HCT116 (cell line): ENCODE data around the gene TMEM63A. TPM values are rescaled to one million over a fixed set of nuclear protein-coding genes. Genes with fewer than 3 reads are reported as not detected.

Source experiments
- ATAC-seq: fragments of 200-7000 bp; cut with Tn5 transposase; 2 replicates; pipeline ENCODE4 v1.9.1; 2020; ENCODE audit warnings: mild to moderate bottlenecking, moderate library complexity
- BruUV-seq: library from RNA; stranded (reverse); fragments of 400-500 nt; replicated peaks from 2 replicates; lab custom pipeline; 2021; lab: Mats Ljungman, UMichigan
- CTCF ChIA-PET: fragments of 300-600 bp; sonication (Branson Sonifier 250); formaldehyde crosslinking; loops from one replicate; lab custom pipeline; 2021; ENCODE audit warnings: antibody characterized with exemption; lab: Charles Lee
- POLR2A ChIA-PET: fragments of 300-600, 350-600 bp; sonication (Branson Sonifier 250); formaldehyde crosslinking; loops from one replicate; lab custom pipeline; 2021; ENCODE audit warnings: antibody characterized with exemption; lab: Charles Lee
- RAD21 ChIA-PET, 2 experiments: fragments of 300-600 bp; sonication (Branson Sonifier 250); formaldehyde crosslinking; loops; one replicate each; lab custom pipeline; 2023; ENCODE audit warnings: low total read pairs in 2 of 2; ENCODE audit not compliant: uncharacterized antibody in 2 of 2, unreplicated experiment in 2 of 2, low non-redundant PET in 1 of 2; lab: Charles Lee
- DNase-seq: peaks from one replicate; pipeline ENCODE4 v3.0.0-alpha.2; 2010; ENCODE audit warnings: low read depth, low spot score
- H2AFZ ChIP-seq: fragments of 200-600 bp; shearing (Covaris generic), sonication (generic); 2 replicates; pipeline ENCODE4 v1.6.1; 2017; ENCODE audit warnings: low read depth, mixed run types, mixed read lengths, antibody characterized with exemption, low read length; ENCODE audit not compliant: poor library complexity, severe bottlenecking
- H3K27ac ChIP-seq: 2 replicates; pipeline ENCODE4 v1.5.1; 2012; ENCODE audit warnings: low read depth, low read length
- H3K27me3 ChIP-seq: fragments of 200-600 bp; sonication (generic); 2 replicates; pipeline ENCODE4 v1.6.1; 2016; ENCODE audit warnings: mixed run types, low read length, mixed read lengths; ENCODE audit not compliant: insufficient read depth
- H3K36me3 ChIP-seq, 2 experiments: fragments of 200-500 bp in 1 of 2; fragments of 200-600 bp in 1 of 2; sonication (Bioruptor generic) in 1 of 2; sonication (generic) in 1 of 2; 2 replicates each; pipeline versions ENCODE4 v1.5.1 to v1.6.1; 2014 to 2016; ENCODE audit warnings: low read length in 2 of 2, inconsistent platforms in 1 of 2, mixed read lengths in 1 of 2, mixed run types in 1 of 2; ENCODE audit not compliant: insufficient read depth in 2 of 2, control insufficient read depth in 1 of 2
- H3K4me1 ChIP-seq, 2 experiments: fragments of 200-600 bp in 1 of 2; sonication (generic) in 1 of 2; 2 replicates each; pipeline versions ENCODE4 v1.5.1 to v1.6.1; 2012 to 2017; ENCODE audit warnings: low read length in 2 of 2, inconsistent platforms in 1 of 2, mild to moderate bottlenecking in 1 of 2, mixed read lengths in 1 of 2, mixed run types in 1 of 2, moderate library complexity in 1 of 2; ENCODE audit not compliant: insufficient read depth in 2 of 2, control insufficient read depth in 1 of 2
- H3K4me2 ChIP-seq: fragments of 200-600 bp; sonication (generic); 2 replicates; pipeline ENCODE4 v1.6.1; 2017; ENCODE audit warnings: mixed run types, low read length, mixed read lengths
- H3K4me3 ChIP-seq, 2 experiments: fragments of 200-600 bp in 1 of 2; sonication (generic) in 1 of 2; replicated peaks in 1 of 2; 2 replicates each; pipeline ENCODE4 v1.5.1; 2011 to 2016; ENCODE audit warnings: low read length in 2 of 2, control low read depth in 1 of 2, low read depth in 1 of 2, mild to moderate bottlenecking in 1 of 2, mixed read lengths in 1 of 2, mixed run types in 1 of 2
- H3K79me2 ChIP-seq: fragments of 200-600 bp; sonication (generic); 2 replicates; pipeline ENCODE4 v1.6.1; 2017; ENCODE audit warnings: mild to moderate bottlenecking, mixed run types, low read length, moderate library complexity, mixed read lengths; ENCODE audit not compliant: insufficient read depth
- H3K9ac ChIP-seq: fragments of 200-600 bp; sonication (generic); 2 replicates; pipeline ENCODE4 v1.6.1; 2016; ENCODE audit warnings: low read length, mixed read lengths
- H3K9me2 ChIP-seq: fragments of 200-600 bp; sonication (generic), shearing (Covaris generic); 2 replicates; pipeline ENCODE4 v1.6.1; 2017; ENCODE audit warnings: mixed run types, mild to moderate bottlenecking, moderate library complexity; ENCODE audit not compliant: insufficient read depth
- H3K9me3 ChIP-seq, 2 experiments: fragments of 200-500 bp in 1 of 2; fragments of 200-600 bp in 1 of 2; sonication (Bioruptor generic) in 1 of 2; sonication (generic) in 1 of 2; 2 replicates each; pipeline ENCODE4 v1.6.1; 2014 to 2017; ENCODE audit warnings: low read length in 2 of 2, mixed read lengths in 2 of 2, inconsistent platforms in 1 of 2, low read depth in 1 of 2, mild to moderate bottlenecking in 1 of 2, mixed run types in 1 of 2, moderate library complexity in 1 of 2; ENCODE audit not compliant: control insufficient read depth in 1 of 2, insufficient read depth in 1 of 2
- H4K20me1 ChIP-seq: fragments of 200-600 bp; sonication (generic), shearing (Covaris generic); 2 replicates; pipeline ENCODE4 v1.6.1; 2017; ENCODE audit warnings: mixed run types, mild to moderate bottlenecking, moderate library complexity; ENCODE audit not compliant: insufficient read depth
- CBX3 ChIP-seq: IDR thresholded peaks from 2 replicates; pipeline ENCODE4 v1.6.1; 2012; ENCODE audit warnings: low read depth
- EZH2phosphoT487 ChIP-seq: fragments of 200-600 bp; IDR thresholded peaks from 2 replicates; pipeline ENCODE4 v1.6.1; 2018; ENCODE audit warnings: antibody characterized with exemption, borderline replicate concordance
- FOSL1 ChIP-seq: IDR thresholded peaks from 2 replicates; pipeline ENCODE4 v1.6.1; 2012; ENCODE audit warnings: low read depth
- JUND ChIP-seq: IDR thresholded peaks from 2 replicates; pipeline ENCODE4 v1.6.1; 2012
- POLR2A ChIP-seq: IDR thresholded peaks from 2 replicates; pipeline ENCODE4 v1.7.0; 2011; ENCODE audit warnings: borderline replicate concordance; ENCODE audit not compliant: insufficient read depth, insufficient read length; ENCODE audit errors: extremely low read depth
- POLR2AphosphoS5 ChIP-seq: IDR thresholded peaks from 2 replicates; pipeline ENCODE4 v1.6.1; 2011; ENCODE audit warnings: mild to moderate bottlenecking, low read depth, low read length, moderate library complexity
- RAD21 ChIP-seq: IDR thresholded peaks from 2 replicates; pipeline ENCODE4 v1.6.1; 2012; ENCODE audit warnings: low read depth, mild to moderate bottlenecking
- SIN3A ChIP-seq: IDR thresholded peaks from 2 replicates; pipeline ENCODE4 v1.6.1; 2012; ENCODE audit warnings: low read depth
- SP1 ChIP-seq: IDR thresholded peaks from 2 replicates; pipeline ENCODE4 v1.6.1; 2012; ENCODE audit warnings: low read depth
- TCF7L2 ChIP-seq: IDR thresholded peaks from 2 replicates; pipeline ENCODE4 v1.7.0; 2011; ENCODE audit warnings: borderline replicate concordance, inconsistent platforms; ENCODE audit not compliant: insufficient read depth, insufficient read length; ENCODE audit errors: extremely low read depth
- ZFX ChIP-seq: fragments of 450-650 bp; IDR thresholded peaks from 2 replicates; pipeline ENCODE4 v1.6.1; 2017
- ZNF274 ChIP-seq: fragments of 200-500 bp; sonication (Bioruptor generic); IDR thresholded peaks from 2 replicates; pipeline ENCODE4 v1.6.1; 2014; ENCODE audit warnings: mild to moderate bottlenecking, low read depth, low read length, inconsistent platforms
- intact Hi-C: fragments of 100-400 bp; cut with micrococcal nuclease; formaldehyde crosslinking; loops from 2 replicates; pipeline ENCODE4 v1.10.0; 2022
- total RNA-seq: library from RNA; stranded (reverse); gene quantifications from one replicate; pipeline ENCODE4 v1.2.1, GENCODE V29; 2021; ENCODE audit not compliant: unreplicated experiment
- TF ChIP-seq, protein P1 (sequence below): IDR thresholded peaks from 2 replicates; pipeline ENCODE4 v1.6.1; 2012; ENCODE audit warnings: low read depth
- TF ChIP-seq, protein P2 (sequence below): IDR thresholded peaks from 2 replicates; pipeline ENCODE4 v1.6.1; 2011; ENCODE audit warnings: mild to moderate bottlenecking, low read length, moderate library complexity; ENCODE audit not compliant: insufficient replicate concordance; ENCODE audit errors: extremely low read depth
- TF ChIP-seq, protein P3 (sequence below): IDR thresholded peaks from 2 replicates; pipeline ENCODE4 v1.6.1; 2012

The TMEM63A gene
- total RNA-seq, 1 experiment from 2014 or later = 24.4 TPM

DNA sequence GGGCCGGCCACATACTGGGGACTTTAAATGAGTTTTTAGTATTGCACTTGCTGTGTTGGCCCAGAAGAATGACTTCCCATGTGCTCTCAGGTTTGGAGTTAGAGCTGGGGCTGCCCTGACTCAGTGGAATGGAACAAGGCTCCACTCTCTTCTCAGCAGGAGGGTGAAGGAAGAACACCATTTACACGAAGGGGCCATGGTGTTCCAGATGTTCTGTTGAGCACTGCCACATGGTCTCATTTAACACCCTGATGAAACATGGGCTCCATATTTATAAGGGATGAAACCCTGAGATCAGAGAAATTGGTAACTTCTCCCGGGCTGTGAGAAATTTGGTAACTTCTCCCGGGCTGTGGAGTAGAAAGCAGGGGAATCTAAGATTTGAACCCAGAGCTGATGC is 36.1 kb upstream of the TMEM63A start:
- H2AFZ ChIP-seq = no peak overlapping the region
- no peaks in the 10 kb centered on the region for H3K9me2 ChIP-seq
- no peak overlapping the region for H3K4me3 ChIP-seq
- H3K9me3 ChIP-seq = no peaks in the 10 kb centered on the region
- intact Hi-C loops = no loop called here
- no peak overlapping the region for H3K9ac ChIP-seq
- H3K4me1 ChIP-seq = peaks cover 6 to 10% of the 10 kb centered on the region in 2 experiments
- no TSS peak for BruUV-seq
- POLR2A ChIA-PET = no interaction called here
- CTCF ChIA-PET = no interaction called here
- H3K27ac ChIP-seq = no peak overlapping the region
- RAD21 ChIA-PET = no interaction called here
- TF ChIP-seq RAD21 = no peak
- TF ChIP-seq POLR2A = no peak
- TF ChIP-seq CBX3 = no peak
- TF ChIP-seq, protein P1, sequence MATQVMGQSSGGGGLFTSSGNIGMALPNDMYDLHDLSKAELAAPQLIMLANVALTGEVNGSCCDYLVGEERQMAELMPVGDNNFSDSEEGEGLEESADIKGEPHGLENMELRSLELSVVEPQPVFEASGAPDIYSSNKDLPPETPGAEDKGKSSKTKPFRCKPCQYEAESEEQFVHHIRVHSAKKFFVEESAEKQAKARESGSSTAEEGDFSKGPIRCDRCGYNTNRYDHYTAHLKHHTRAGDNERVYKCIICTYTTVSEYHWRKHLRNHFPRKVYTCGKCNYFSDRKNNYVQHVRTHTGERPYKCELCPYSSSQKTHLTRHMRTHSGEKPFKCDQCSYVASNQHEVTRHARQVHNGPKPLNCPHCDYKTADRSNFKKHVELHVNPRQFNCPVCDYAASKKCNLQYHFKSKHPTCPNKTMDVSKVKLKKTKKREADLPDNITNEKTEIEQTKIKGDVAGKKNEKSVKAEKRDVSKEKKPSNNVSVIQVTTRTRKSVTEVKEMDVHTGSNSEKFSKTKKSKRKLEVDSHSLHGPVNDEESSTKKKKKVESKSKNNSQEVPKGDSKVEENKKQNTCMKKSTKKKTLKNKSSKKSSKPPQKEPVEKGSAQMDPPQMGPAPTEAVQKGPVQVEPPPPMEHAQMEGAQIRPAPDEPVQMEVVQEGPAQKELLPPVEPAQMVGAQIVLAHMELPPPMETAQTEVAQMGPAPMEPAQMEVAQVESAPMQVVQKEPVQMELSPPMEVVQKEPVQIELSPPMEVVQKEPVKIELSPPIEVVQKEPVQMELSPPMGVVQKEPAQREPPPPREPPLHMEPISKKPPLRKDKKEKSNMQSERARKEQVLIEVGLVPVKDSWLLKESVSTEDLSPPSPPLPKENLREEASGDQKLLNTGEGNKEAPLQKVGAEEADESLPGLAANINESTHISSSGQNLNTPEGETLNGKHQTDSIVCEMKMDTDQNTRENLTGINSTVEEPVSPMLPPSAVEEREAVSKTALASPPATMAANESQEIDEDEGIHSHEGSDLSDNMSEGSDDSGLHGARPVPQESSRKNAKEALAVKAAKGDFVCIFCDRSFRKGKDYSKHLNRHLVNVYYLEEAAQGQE = no peak
- no peak for TF ChIP-seq FOSL1
- no peak for TF ChIP-seq SP1
- no peak for TF ChIP-seq POLR2AphosphoS5
- TF ChIP-seq, protein P2, sequence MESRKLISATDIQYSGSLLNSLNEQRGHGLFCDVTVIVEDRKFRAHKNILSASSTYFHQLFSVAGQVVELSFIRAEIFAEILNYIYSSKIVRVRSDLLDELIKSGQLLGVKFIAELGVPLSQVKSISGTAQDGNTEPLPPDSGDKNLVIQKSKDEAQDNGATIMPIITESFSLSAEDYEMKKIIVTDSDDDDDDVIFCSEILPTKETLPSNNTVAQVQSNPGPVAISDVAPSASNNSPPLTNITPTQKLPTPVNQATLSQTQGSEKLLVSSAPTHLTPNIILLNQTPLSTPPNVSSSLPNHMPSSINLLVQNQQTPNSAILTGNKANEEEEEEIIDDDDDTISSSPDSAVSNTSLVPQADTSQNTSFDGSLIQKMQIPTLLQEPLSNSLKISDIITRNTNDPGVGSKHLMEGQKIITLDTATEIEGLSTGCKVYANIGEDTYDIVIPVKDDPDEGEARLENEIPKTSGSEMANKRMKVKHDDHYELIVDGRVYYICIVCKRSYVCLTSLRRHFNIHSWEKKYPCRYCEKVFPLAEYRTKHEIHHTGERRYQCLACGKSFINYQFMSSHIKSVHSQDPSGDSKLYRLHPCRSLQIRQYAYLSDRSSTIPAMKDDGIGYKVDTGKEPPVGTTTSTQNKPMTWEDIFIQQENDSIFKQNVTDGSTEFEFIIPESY = no peak
- no peak for TF ChIP-seq TCF7L2
- no peak for TF ChIP-seq ZNF274
- TF ChIP-seq JUND = no peak
- no peak for TF ChIP-seq SIN3A
- TF ChIP-seq, protein P3, sequence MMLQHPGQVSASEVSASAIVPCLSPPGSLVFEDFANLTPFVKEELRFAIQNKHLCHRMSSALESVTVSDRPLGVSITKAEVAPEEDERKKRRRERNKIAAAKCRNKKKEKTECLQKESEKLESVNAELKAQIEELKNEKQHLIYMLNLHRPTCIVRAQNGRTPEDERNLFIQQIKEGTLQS = no peak
- no peak for TF ChIP-seq ZFX
- no peak for TF ChIP-seq EZH2phosphoT487
- peaks cover 16 to 33% of the 10 kb centered on the region in 2 experiments for H3K36me3 ChIP-seq
- ATAC-seq (no peak), DNase-seq (no peak)
- H3K79me2 ChIP-seq = peaks cover 18% of the 10 kb centered on the region
- H3K4me2 ChIP-seq = no peak overlapping the region
- H4K20me1 ChIP-seq = no peaks in the 10 kb centered on the region
- H3K27me3 ChIP-seq = no peaks in the 10 kb centered on the region
